Measurements from ENCODE around the gene C6orf47.

DNA sequence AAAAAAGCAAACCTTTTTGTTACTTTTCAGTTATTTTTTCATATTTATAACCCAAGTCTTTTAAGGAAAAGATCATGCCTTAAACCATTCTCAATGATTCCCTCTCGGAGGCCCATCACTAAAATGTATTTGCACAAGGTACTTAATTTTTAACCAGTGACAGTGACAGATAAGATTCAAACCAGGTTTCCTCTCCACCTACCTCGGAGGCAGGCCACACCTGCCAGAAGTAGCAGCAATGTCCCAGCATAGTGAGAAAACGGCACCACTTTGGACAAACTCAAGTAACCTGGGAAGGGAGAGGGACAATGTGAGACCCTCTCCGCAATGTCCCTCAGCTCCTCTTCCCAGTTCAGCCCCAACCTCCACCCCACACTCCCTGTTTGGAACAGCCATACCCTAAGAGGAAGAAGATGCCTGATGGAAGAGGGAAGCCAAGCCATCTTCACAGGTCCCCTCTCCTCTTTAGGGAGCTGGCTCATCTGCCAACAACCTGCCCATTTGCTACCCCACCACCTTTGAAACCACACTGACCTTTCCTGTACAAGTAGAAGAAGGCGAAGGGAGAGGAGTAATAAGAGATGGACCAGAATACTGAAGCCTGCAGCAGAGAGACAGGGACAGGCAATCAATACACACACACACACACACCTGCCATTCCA, 40.3 kb upstream of the C6orf47 start:
- TF ChIP-seq, protein P1, sequence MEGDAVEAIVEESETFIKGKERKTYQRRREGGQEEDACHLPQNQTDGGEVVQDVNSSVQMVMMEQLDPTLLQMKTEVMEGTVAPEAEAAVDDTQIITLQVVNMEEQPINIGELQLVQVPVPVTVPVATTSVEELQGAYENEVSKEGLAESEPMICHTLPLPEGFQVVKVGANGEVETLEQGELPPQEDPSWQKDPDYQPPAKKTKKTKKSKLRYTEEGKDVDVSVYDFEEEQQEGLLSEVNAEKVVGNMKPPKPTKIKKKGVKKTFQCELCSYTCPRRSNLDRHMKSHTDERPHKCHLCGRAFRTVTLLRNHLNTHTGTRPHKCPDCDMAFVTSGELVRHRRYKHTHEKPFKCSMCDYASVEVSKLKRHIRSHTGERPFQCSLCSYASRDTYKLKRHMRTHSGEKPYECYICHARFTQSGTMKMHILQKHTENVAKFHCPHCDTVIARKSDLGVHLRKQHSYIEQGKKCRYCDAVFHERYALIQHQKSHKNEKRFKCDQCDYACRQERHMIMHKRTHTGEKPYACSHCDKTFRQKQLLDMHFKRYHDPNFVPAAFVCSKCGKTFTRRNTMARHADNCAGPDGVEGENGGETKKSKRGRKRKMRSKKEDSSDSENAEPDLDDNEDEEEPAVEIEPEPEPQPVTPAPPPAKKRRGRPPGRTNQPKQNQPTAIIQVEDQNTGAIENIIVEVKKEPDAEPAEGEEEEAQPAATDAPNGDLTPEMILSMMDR (IDR thresholded peaks at IDR 0.05), result no peak
- TF ChIP-seq POLR2AphosphoS5 (IDR thresholded peaks at IDR 0.05), result no peak

Data from sigmoid colon (tissue), 4 donors.